Panc1 (cell line): Measurements from ENCODE around the gene CERS1. TPM values are rescaled to one million over a fixed set of nuclear protein-coding genes. Genes with fewer than 3 reads are reported as not detected.

Experiments used
- ATAC-seq: fragments of 200-7000 bp; cut with Tn5 transposase; 2 replicates; pipeline ENCODE4 v1.9.1; 2020; ENCODE audit warnings: mild to moderate bottlenecking, moderate library complexity
- BruUV-seq: library from RNA; stranded (reverse); fragments of 400-500 nt; replicated peaks from 2 replicates; lab custom pipeline; 2021; lab: Mats Ljungman, UMichigan
- CTCF ChIA-PET: fragments of 300-600 bp; sonication (Branson Sonifier 250); formaldehyde crosslinking; loops from one replicate; lab custom pipeline; 2022; ENCODE audit warnings: antibody characterized with exemption; lab: Charles Lee
- POLR2A ChIA-PET: fragments of 300-600 bp; sonication (Branson Sonifier 250); formaldehyde crosslinking; loops from one replicate; lab custom pipeline; 2022; ENCODE audit warnings: antibody characterized with exemption; lab: Charles Lee
- DNase-seq: peaks from one replicate; pipeline ENCODE4 v3.0.0-alpha.2; 2010; ENCODE audit warnings: low read depth, low spot score
- H3K27ac ChIP-seq: 2 replicates; pipeline ENCODE4 v1.5.1; 2011; ENCODE audit warnings: mild to moderate bottlenecking, low read length, inconsistent platforms
- H3K27me3 ChIP-seq: fragments of 200-500 bp; sonication (Bioruptor generic); 2 replicates; pipeline ENCODE4 v1.6.0; 2014; ENCODE audit warnings: low read length, inconsistent platforms; ENCODE audit not compliant: control insufficient read depth, insufficient read depth
- H3K36me3 ChIP-seq: fragments of 200-500 bp; sonication (Bioruptor generic); 2 replicates; pipeline ENCODE4 v1.5.1; 2014; ENCODE audit warnings: inconsistent platforms, mild to moderate bottlenecking, low read length, moderate library complexity; ENCODE audit not compliant: control insufficient read depth, insufficient read depth
- H3K4me1 ChIP-seq: 2 replicates; pipeline ENCODE4 v1.5.1; 2011; ENCODE audit warnings: inconsistent platforms, mild to moderate bottlenecking, low read length, moderate library complexity; ENCODE audit not compliant: control insufficient read depth, insufficient read depth
- H3K4me3 ChIP-seq, 2 experiments: 2 replicates each; pipeline ENCODE4 v1.5.1; 2011 to 2012; ENCODE audit warnings: low read depth in 2 of 2, low read length in 2 of 2, mild to moderate bottlenecking in 2 of 2, inconsistent platforms in 1 of 2, moderate library complexity in 1 of 2
- H3K9me3 ChIP-seq: fragments of 200-500 bp; sonication (Bioruptor generic); 2 replicates; pipeline ENCODE4 v1.5.1; 2014; ENCODE audit warnings: low read depth, mild to moderate bottlenecking, inconsistent platforms, low read length, moderate library complexity; ENCODE audit not compliant: control insufficient read depth, insufficient read depth
- POLR2AphosphoS5 ChIP-seq: IDR thresholded peaks from 2 replicates; pipeline ENCODE4 v1.6.1; 2012; ENCODE audit warnings: mild to moderate bottlenecking, low read depth, low read length, moderate library complexity
- SIN3A ChIP-seq: IDR thresholded peaks from 2 replicates; pipeline ENCODE4 v1.6.1; 2012; ENCODE audit warnings: low read depth, mild to moderate bottlenecking, low read length, moderate library complexity, borderline replicate concordance; ENCODE audit not compliant: insufficient read depth
- TCF7L2 ChIP-seq: IDR thresholded peaks from 2 replicates; pipeline ENCODE4 v1.6.1; 2011; ENCODE audit warnings: mild to moderate bottlenecking, low read depth, low read length, inconsistent platforms
- in situ Hi-C: cut with HindIII; loops from 2 replicates; pipeline ENCODE4 v1.10.0; 2016; ENCODE audit warnings: low sequenced_read_pairs, low pct_unique_long_range_greater_than_20kb
- intact Hi-C: fragments of 100-400 bp; cut with micrococcal nuclease; formaldehyde crosslinking; loops from one replicate; pipeline ENCODE4 v1.10.0; 2022; ENCODE audit not compliant: unreplicated experiment
- total RNA-seq: library from RNA; stranded (reverse); gene quantifications from one replicate; pipeline ENCODE4 v1.2.1, GENCODE V29; 2021; ENCODE audit not compliant: unreplicated experiment
- TF ChIP-seq, protein P1 (sequence below): fragments of 450-650 bp; IDR thresholded peaks from 2 replicates; pipeline ENCODE4 v1.5.1; 2017; ENCODE audit warnings: mild to moderate bottlenecking
- TF ChIP-seq, protein P2 (sequence below), 2 experiments: IDR thresholded peaks; 2 replicates each; pipeline ENCODE4 v1.6.1; 2011 to 2012; ENCODE audit warnings: low read depth in 2 of 2, control low read depth in 1 of 2, low read length in 1 of 2, mild to moderate bottlenecking in 1 of 2, moderate library complexity in 1 of 2; ENCODE audit not compliant: insufficient read depth in 1 of 2

Gene CERS1
- total RNA-seq, 1 experiment from 2014 or later = 4.5 TPM

DNA sequence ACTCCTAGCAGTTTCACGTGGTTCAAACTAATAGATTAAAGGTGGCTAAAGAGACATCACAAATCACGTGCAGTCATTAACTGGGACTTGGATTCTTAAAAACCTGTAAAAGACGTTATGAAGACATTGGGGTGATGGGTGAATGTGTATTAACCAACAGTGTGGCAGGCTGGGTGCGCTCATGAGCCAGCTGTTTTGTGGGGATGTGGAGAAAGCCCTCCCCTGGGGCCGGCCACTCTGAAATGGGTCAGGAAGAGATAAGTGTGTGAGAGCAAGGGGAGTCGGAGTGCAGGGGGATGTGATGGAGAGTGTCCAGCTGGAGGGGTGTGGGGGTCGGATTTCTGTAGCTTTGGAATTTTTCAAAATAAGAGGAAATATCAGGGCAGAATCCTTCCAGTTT lies 53.8 kb downstream of the CERS1 start:
- Histone ChIP-seq H3K27me3 (no peaks in the 10 kb centered on the region), H3K4me3 (no peak overlapping the region), H3K27ac (no peak overlapping the region), H3K9me3 (no peaks in the 10 kb centered on the region), H3K4me1 (peaks cover 3% of the 10 kb centered on the region; the same call in 1 of the 2 replicates), H3K36me3 (no peaks in the 10 kb centered on the region; the same call in 1 of the 2 replicates)
- in situ Hi-C loops (no loop called here), intact Hi-C loops (loop anchor here (10.0 kb wide), 1 partner anchor 57 kb away; no protein-coding TSS in a partner anchor)
- ATAC-seq (no peak), DNase-seq (no peak)
- BruUV-seq = no TSS peak
- TF ChIP-seq POLR2AphosphoS5 (no peak), TCF7L2 (no peak), SIN3A (no peak)
- TF ChIP-seq, protein P1, sequence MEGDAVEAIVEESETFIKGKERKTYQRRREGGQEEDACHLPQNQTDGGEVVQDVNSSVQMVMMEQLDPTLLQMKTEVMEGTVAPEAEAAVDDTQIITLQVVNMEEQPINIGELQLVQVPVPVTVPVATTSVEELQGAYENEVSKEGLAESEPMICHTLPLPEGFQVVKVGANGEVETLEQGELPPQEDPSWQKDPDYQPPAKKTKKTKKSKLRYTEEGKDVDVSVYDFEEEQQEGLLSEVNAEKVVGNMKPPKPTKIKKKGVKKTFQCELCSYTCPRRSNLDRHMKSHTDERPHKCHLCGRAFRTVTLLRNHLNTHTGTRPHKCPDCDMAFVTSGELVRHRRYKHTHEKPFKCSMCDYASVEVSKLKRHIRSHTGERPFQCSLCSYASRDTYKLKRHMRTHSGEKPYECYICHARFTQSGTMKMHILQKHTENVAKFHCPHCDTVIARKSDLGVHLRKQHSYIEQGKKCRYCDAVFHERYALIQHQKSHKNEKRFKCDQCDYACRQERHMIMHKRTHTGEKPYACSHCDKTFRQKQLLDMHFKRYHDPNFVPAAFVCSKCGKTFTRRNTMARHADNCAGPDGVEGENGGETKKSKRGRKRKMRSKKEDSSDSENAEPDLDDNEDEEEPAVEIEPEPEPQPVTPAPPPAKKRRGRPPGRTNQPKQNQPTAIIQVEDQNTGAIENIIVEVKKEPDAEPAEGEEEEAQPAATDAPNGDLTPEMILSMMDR = no peak
- TF ChIP-seq, protein P2, sequence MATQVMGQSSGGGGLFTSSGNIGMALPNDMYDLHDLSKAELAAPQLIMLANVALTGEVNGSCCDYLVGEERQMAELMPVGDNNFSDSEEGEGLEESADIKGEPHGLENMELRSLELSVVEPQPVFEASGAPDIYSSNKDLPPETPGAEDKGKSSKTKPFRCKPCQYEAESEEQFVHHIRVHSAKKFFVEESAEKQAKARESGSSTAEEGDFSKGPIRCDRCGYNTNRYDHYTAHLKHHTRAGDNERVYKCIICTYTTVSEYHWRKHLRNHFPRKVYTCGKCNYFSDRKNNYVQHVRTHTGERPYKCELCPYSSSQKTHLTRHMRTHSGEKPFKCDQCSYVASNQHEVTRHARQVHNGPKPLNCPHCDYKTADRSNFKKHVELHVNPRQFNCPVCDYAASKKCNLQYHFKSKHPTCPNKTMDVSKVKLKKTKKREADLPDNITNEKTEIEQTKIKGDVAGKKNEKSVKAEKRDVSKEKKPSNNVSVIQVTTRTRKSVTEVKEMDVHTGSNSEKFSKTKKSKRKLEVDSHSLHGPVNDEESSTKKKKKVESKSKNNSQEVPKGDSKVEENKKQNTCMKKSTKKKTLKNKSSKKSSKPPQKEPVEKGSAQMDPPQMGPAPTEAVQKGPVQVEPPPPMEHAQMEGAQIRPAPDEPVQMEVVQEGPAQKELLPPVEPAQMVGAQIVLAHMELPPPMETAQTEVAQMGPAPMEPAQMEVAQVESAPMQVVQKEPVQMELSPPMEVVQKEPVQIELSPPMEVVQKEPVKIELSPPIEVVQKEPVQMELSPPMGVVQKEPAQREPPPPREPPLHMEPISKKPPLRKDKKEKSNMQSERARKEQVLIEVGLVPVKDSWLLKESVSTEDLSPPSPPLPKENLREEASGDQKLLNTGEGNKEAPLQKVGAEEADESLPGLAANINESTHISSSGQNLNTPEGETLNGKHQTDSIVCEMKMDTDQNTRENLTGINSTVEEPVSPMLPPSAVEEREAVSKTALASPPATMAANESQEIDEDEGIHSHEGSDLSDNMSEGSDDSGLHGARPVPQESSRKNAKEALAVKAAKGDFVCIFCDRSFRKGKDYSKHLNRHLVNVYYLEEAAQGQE (IDR thresholded peaks at IDR 0.05; ENCODE audit: insufficient read depth in 1 of 2, low read depth in 2 of 2, low read length in 1 of 2) = no peak
- POLR2A ChIA-PET = no interaction called here
- CTCF ChIA-PET = no interaction called here

DNA sequence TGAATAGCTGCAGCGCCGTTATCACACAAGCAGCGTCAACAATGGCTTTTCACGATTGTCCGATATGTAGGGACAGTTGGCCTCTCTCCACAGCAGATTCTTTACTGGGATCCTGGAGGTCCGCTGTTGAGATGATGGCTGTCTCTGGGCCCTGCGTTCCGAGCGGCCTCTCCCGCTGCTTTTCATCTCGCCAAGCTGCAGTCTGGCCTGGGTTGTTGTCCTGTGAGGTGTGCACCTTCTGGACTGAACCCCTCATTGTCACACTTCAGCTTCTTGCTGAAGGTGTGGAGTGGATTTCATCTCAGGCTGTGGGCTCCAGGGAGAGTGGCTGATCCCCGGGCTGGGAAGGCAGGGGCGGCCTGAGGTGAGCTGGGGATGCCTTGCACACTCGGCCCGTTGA lies 54.6 kb downstream of the CERS1 start:
- no peak overlapping the region for H3K4me3 ChIP-seq
- H3K27me3 ChIP-seq = no peaks in the 10 kb centered on the region
- BruUV-seq = no TSS peak
- TF ChIP-seq POLR2AphosphoS5 (no peak), TCF7L2 (no peak), SIN3A (no peak)
- TF ChIP-seq, protein P2 (IDR thresholded peaks at IDR 0.05; ENCODE audit: insufficient read depth in 1 of 2, low read depth in 2 of 2, low read length in 1 of 2) = no peak
- TF ChIP-seq, protein P1 = no peak
- H3K27ac ChIP-seq = no peak overlapping the region
- intact Hi-C loops (loop anchor here (10.0 kb wide), 1 partner anchor 57 kb away; no protein-coding TSS in a partner anchor), in situ Hi-C loops (no loop called here)
- ChIA-PET POLR2A (no interaction called here), CTCF (no interaction called here)
- peaks cover 3% of the 10 kb centered on the region; the same call in 1 of the 2 replicates for H3K4me1 ChIP-seq
- ATAC-seq (no peak), DNase-seq (no peak)
- no peaks in the 10 kb centered on the region for H3K9me3 ChIP-seq
- no peaks in the 10 kb centered on the region; the same call in 1 of the 2 replicates for H3K36me3 ChIP-seq
